ENCODE results near the gene PGM1.

- TF ChIP-seq POLR2A (IDR thresholded peaks at IDR 0.05), result no peak
- no peak for TF ChIP-seq CTCF (IDR thresholded peaks at IDR 0.05)
These were observed 75.1 kb downstream of the PGM1 start for GRCh38 chr1:63668298-63668697.

All from thyroid gland (tissue), 4 donors.